HFFc6 (cell line): ENCODE data around the gene FGF3. TPM values are rescaled to one million over a fixed set of nuclear protein-coding genes. Genes with fewer than 3 reads are reported as not detected.

Experiments
- DNase-seq: peaks from one replicate; pipeline ENCODE4 v3.0.0-alpha.2; 2018
- H3K27ac Mint-ChIP-seq: 2 replicates; pipeline ENCODE4 v1.8.0; 2020; ENCODE audit warnings: mild to moderate bottlenecking, mixed read lengths
- H3K27me3 Mint-ChIP-seq: 2 replicates; pipeline ENCODE4 v1.8.0; 2021; ENCODE audit warnings: mild to moderate bottlenecking, moderate library complexity, mixed read lengths; ENCODE audit not compliant: insufficient read depth
- H3K36me3 Mint-ChIP-seq: 2 replicates; pipeline ENCODE4 v1.8.0; 2021; ENCODE audit warnings: low read depth, mixed read lengths
- H3K4me1 Mint-ChIP-seq: 2 replicates; pipeline ENCODE4 v1.8.0; 2020; ENCODE audit warnings: low read depth, mixed read lengths
- H3K4me3 Mint-ChIP-seq: 2 replicates; pipeline ENCODE4 v1.8.0; 2020; ENCODE audit warnings: mild to moderate bottlenecking, moderate library complexity, mixed read lengths
- H3K9me3 Mint-ChIP-seq: 2 replicates; pipeline ENCODE4 v1.8.0; 2020; ENCODE audit warnings: mild to moderate bottlenecking, mixed read lengths
- CTCF ChIP-seq: fragments of 200-600 bp; sonication (generic); IDR thresholded peaks from 2 replicates; pipeline ENCODE4 v1.5.0; 2021; ENCODE audit warnings: antibody characterized with exemption, mild to moderate bottlenecking
- total RNA-seq, 6 experiments: library from RNA; stranded (reverse); fragmentation: NEBNext Ultra II Directional; extraction: Animal tissue kit (Norgen Biotek cat#: 25700); gene quantifications; 2 replicates in 1 of 6; 3 replicates in 5 of 6; pipeline ENCODE4 v1.2.3, GENCODE V29; 2021

The FGF3 gene
- total RNA-seq, 6 experiments from 2014 or later: not detected

- TF ChIP-seq CTCF: no peak
- peaks cover 47% of the 10 kb centered on the region for H3K27me3 Mint-ChIP-seq
- DNase-seq: no peak
- H3K9me3 Mint-ChIP-seq: no peaks in the 10 kb centered on the region
- no peak overlapping the region for H3K27ac Mint-ChIP-seq
- no peaks in the 10 kb centered on the region; the same call in 1 of the 2 replicates for H3K4me1 Mint-ChIP-seq
- H3K4me3 Mint-ChIP-seq: no peak overlapping the region
- no peaks in the 10 kb centered on the region for H3K36me3 Mint-ChIP-seq
These were observed 46.5 kb upstream of the FGF3 start for GRCh38 chr11:69865707-69866106.

- Mint-ChIP-seq H3K4me3 (no peak overlapping the region), H3K9me3 (no peaks in the 10 kb centered on the region), H3K27me3 (peaks cover 47% of the 10 kb centered on the region), H3K27ac (no peak overlapping the region), H3K4me1 (no peaks in the 10 kb centered on the region; the same call in 1 of the 2 replicates), H3K36me3 (no peaks in the 10 kb centered on the region)
- no peak for DNase-seq
- no peak for TF ChIP-seq CTCF
These were observed 45.8 kb upstream of the FGF3 start for GRCh38 chr11:69864686-69865661.

- no peak for TF ChIP-seq CTCF
- no peaks in the 10 kb centered on the region; the same call in 1 of the 2 replicates for H3K4me1 Mint-ChIP-seq
- H3K27me3 Mint-ChIP-seq: peaks cover 46% of the 10 kb centered on the region
These were observed 44.5 kb upstream of the FGF3 start for GRCh38 chr11:69863544-69864200.

GRCh38 chr11:69862797-69863543, 43.8 kb upstream of the FGF3 start:
- H3K27ac Mint-ChIP-seq: no peak overlapping the region
- H3K27me3 Mint-ChIP-seq: peaks cover 46% of the 10 kb centered on the region
- no peak for DNase-seq
- H3K4me3 Mint-ChIP-seq: no peak overlapping the region
- TF ChIP-seq CTCF: no peak
- no peaks in the 10 kb centered on the region for H3K9me3 Mint-ChIP-seq
- H3K36me3 Mint-ChIP-seq: no peaks in the 10 kb centered on the region; the same call in 1 of the 2 replicates
- no peaks in the 10 kb centered on the region; the same call in 1 of the 2 replicates for H3K4me1 Mint-ChIP-seq

More at GRCh38 chr11:69863544-69864200, 44.5 kb upstream of the FGF3 start:
- H3K4me3 Mint-ChIP-seq: no peak overlapping the region
- no peaks in the 10 kb centered on the region for H3K36me3 Mint-ChIP-seq
- no peak overlapping the region for H3K27ac Mint-ChIP-seq
- H3K9me3 Mint-ChIP-seq: no peaks in the 10 kb centered on the region
- no peak for DNase-seq

GRCh38 chr11:69862331-69862771, 43.1 kb upstream of the FGF3 start:
- Mint-ChIP-seq H3K4me3 (no peak overlapping the region), H3K36me3 (no peaks in the 10 kb centered on the region; the same call in 1 of the 2 replicates), H3K9me3 (no peaks in the 10 kb centered on the region), H3K27me3 (peaks cover 48% of the 10 kb centered on the region), H3K27ac (no peak overlapping the region), H3K4me1 (no peaks in the 10 kb centered on the region)
- TF ChIP-seq CTCF: no peak
- DNase-seq: no peak
